RWPE2 (cell line): ENCODE measurements around the gene ATG7.
"Not testable (repeated sequence)": the region's sequence is repeated elsewhere in the genome, so short reads cannot be mapped to it uniquely, and the experiment has no call there.

Source experiments
- ATAC-seq: fragments of 200-7000 bp; cut with Tn5 transposase; 3 replicates; pipeline ENCODE4 v1.9.1; 2021; ENCODE audit warnings: low read depth
- DNase-seq: peaks from one replicate; pipeline ENCODE4 v3.0.0-alpha.2; 2020; ENCODE audit warnings: low spot score
- H3K27ac ChIP-seq: fragments of 450-650 bp; 2 replicates; pipeline ENCODE4 v1.5.1; 2017; ENCODE audit warnings: mild to moderate bottlenecking; ENCODE audit not compliant: poor library complexity, severe bottlenecking
- H3K27me3 ChIP-seq: fragments of 250-450 bp; sonication (Bioruptor Pico); 2 replicates; pipeline ENCODE4 v1.5.1; 2021; ENCODE audit warnings: mild to moderate bottlenecking, moderate library complexity; ENCODE audit not compliant: insufficient read depth, poor library complexity, severe bottlenecking
- H3K36me3 ChIP-seq: fragments of 250-450 bp; sonication (Bioruptor Pico); 2 replicates; pipeline ENCODE4 v1.5.1; 2020; ENCODE audit warnings: low read depth, mild to moderate bottlenecking, moderate library complexity
- H3K4me1 ChIP-seq: fragments of 250-450 bp; sonication (Bioruptor Pico); 2 replicates; pipeline ENCODE4 v1.5.1; 2021; ENCODE audit warnings: mild to moderate bottlenecking, moderate library complexity; ENCODE audit not compliant: insufficient read depth, poor library complexity, severe bottlenecking
- H3K4me3 ChIP-seq: fragments of 250-450 bp; sonication (Bioruptor Pico); 2 replicates; pipeline ENCODE4 v1.5.1; 2021; ENCODE audit warnings: mild to moderate bottlenecking, moderate library complexity; ENCODE audit not compliant: severe bottlenecking
- H3K9me3 ChIP-seq: fragments of 250-450 bp; sonication (Bioruptor Pico); 2 replicates; pipeline ENCODE4 v1.5.1; 2021; ENCODE audit warnings: mild to moderate bottlenecking, moderate library complexity; ENCODE audit not compliant: severe bottlenecking
- CTCF ChIP-seq: fragments of 450-650 bp; IDR thresholded peaks from one replicate; pipeline ENCODE4 v1.5.1; 2017; ENCODE audit warnings: mild to moderate bottlenecking, moderate library complexity; ENCODE audit not compliant: poor library complexity, severe bottlenecking

The ATG7 gene

DNA sequence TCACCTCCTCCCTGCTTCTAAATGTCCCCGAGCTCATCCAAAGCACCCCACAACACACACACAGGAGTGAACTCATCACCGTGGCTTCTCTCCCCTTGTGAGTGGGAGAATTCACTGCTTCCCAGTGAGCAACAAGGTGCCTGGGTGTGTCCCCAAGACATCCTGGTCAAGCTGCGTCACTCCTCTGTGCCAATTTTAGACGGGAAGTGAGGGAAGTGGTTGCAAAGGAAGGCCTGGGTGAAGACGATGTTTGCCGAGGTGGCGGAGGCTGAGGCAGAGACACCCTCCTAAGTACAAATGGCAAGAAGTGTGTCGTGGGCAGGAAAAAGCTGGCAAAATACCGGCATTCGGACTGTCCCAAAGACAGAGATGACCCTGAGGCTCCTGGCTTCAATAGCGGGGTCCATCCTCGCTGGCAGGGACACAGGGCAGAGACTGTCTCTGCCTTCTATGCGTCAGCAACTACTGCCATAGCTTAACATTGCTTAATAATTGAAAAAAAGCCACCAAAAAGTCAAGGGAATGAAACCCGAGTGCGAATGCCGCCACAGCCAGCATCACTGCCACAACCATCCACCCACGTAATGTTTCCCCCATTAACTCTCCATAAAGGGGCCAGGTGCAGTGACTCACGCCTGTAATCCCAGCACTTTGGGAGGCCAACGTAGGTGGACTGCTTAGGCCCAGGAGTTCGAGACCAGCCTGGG is 298.7 kb downstream of the ATG7 start:
- TF ChIP-seq CTCF = no peak
- peaks cover 34% of the 10 kb centered on the region for H3K4me1 ChIP-seq
- ATAC-seq (no peak), DNase-seq (no peak)
- H3K36me3 ChIP-seq = peaks cover 20% of the 10 kb centered on the region
- H3K27me3 ChIP-seq = no peaks in the 10 kb centered on the region
- H3K4me3 ChIP-seq = no peak overlapping the region
- peak overlapping the region; percentile 98 for H3K27ac ChIP-seq
- H3K9me3 ChIP-seq = no peaks in the 10 kb centered on the region

DNA sequence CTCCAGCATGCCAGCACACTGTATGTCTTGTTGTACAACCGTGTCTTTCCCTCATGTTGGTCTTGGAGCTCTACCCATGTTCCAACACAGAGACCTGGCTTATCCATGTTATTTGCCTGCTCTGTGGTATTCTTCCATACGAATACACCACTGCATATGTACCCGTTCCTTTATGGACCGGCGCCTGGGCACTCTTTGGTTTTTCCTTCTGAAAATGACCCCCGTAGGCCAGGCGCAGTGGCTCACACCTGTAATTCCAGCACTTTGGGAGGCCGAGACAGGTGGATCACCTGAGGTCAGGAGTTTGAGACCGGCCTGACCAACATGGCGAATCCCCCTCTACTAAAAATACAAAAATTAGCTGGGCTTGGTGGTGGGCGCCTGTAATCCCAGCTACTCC is 300.5 kb downstream of the ATG7 start:
- not testable (repeated sequence) for H3K27ac ChIP-seq, ATAC-seq, H3K9me3 ChIP-seq, H3K36me3 ChIP-seq, H3K27me3 ChIP-seq, DNase-seq, H3K4me3 ChIP-seq
- H3K4me1 ChIP-seq = peaks cover 34% of the 10 kb centered on the region

DNA sequence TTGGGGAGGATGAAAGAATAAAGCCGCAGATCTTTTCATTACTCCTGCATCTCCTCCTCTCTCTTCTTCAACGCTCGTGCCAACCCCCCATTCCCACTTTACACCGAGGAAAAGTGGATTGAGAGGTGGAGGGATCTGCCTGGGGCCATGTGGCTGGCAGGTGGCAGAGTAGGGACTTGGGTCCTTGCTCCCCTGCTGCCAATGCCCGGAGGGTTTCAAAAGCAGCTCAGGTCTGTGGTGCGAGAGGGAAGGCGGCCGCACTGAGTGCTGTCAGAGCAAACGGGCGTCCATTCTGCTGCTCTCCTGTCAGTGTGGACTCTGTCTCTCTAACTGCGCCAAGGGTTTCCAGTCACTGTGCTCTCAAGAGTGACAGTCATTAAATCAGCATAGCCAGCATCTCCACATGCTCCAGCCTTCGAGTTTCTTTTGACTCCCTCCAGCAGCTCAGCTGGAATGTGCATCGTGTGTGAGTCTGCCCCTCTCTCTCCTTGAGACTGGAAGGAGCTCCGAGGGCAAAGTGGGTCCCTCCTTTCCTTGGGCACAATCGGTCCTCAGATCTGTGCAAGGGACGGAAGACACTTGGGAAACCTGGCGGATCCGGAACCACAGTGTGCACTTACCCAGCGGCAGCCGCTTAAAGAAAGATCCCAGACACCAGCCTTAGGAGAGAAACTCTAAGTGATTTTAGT is 302.9 kb downstream of the ATG7 start:
- TF ChIP-seq CTCF = no peak
- ATAC-seq = no peak
- no peaks in the 10 kb centered on the region for H3K36me3 ChIP-seq

DNA sequence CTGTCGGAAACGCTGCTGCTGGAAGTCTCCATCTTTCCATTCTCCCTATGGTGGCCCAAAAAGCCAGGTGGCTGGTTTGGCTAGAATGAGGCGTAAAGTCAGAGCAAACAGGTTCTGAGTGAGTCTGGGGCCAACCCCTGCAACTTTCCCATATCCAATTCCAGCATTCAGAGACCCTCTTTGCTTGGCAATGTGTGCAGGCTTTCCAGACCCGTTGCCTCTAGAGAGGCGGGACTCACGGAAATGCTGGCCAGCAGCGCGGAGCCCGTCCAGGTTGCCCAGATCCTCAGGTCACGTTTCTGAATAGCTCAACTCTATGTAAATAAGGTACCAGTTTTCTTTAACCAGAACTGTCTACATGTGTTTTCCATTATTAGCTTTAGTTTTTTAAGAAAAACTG is 303.5 kb downstream of the ATG7 start:
- peaks cover 7% of the 10 kb centered on the region for H3K4me1 ChIP-seq
- H3K27ac ChIP-seq = no peak overlapping the region
- ATAC-seq (no peak), DNase-seq (no peak)
- H3K36me3 ChIP-seq = no peaks in the 10 kb centered on the region
- H3K4me3 ChIP-seq = no peak overlapping the region
- H3K9me3 ChIP-seq = no peaks in the 10 kb centered on the region
- TF ChIP-seq CTCF = no peak
- H3K27me3 ChIP-seq = no peaks in the 10 kb centered on the region

More for the DNA sequence above, 302.9 kb downstream of the ATG7 start:
- H3K4me3 ChIP-seq = no peak overlapping the region
- no peaks in the 10 kb centered on the region for H3K9me3 ChIP-seq
- DNase-seq = no peak
- peaks cover 11% of the 10 kb centered on the region for H3K4me1 ChIP-seq
- H3K27ac ChIP-seq = no peak overlapping the region
- H3K27me3 ChIP-seq = no peaks in the 10 kb centered on the region

GRCh38 chr3:11576453-11576852 is 304.3 kb downstream of the ATG7 start:
- ATAC-seq (no peak), DNase-seq (no peak)
- Histone ChIP-seq H3K9me3 (no peaks in the 10 kb centered on the region), H3K36me3 (no peaks in the 10 kb centered on the region), H3K4me3 (no peak overlapping the region), H3K27ac (no peak overlapping the region), H3K27me3 (no peaks in the 10 kb centered on the region), H3K4me1 (peaks cover 4% of the 10 kb centered on the region)
- no peak for TF ChIP-seq CTCF
